ENCODE measurements around the gene DHRS1.

Gene DHRS1

GRCh38 chr14:24280797-24281460, 18.7 kb downstream of the DHRS1 start:
- DNase-seq = no peak

- DNase-seq = peak; percentile 41
Measured at GRCh38 chr14:24279301-24280186, 20.0 kb downstream of the DHRS1 start.

- no peak for DNase-seq
Measured at GRCh38 chr14:24278424-24278823, 21.2 kb downstream of the DHRS1 start.

GRCh38 chr14:24277606-24278321, 21.8 kb downstream of the DHRS1 start:
- peak; percentile 79 for DNase-seq

GRCh38 chr14:24277071-24277470, 22.5 kb downstream of the DHRS1 start:
- no peak for DNase-seq

GRCh38 chr14:24274101-24274543, 25.5 kb downstream of the DHRS1 start:
- no peak for DNase-seq

- no peak for DNase-seq
Measured at GRCh38 chr14:24273422-24273998, 26.1 kb downstream of the DHRS1 start.

GRCh38 chr14:24272467-24272866, 27.1 kb downstream of the DHRS1 start:
- no peak for DNase-seq

GRCh38 chr14:24271834-24272263, 27.7 kb downstream of the DHRS1 start:
- DNase-seq = no peak

GRCh38 chr14:24271134-24271833, 28.3 kb downstream of the DHRS1 start, which contains the start of gene RABGGTA:
TSS of gene RABGGTA (minus strand) at chr14:24271597. CDS start at chr14:24271115, 482 bp downstream.
- peak; percentile 81 for DNase-seq

GRCh38 chr14:24270537-24271133, 28.9 kb downstream of the DHRS1 start:
- DNase-seq = no peak

- DNase-seq = no peak
Measured at GRCh38 chr14:24269910-24270536, 29.6 kb downstream of the DHRS1 start.

GRCh38 chr14:24269368-24269767, 30.2 kb downstream of the DHRS1 start:
- DNase-seq = no peak

- no peak for DNase-seq
Measured at GRCh38 chr14:24268225-24268624, 31.4 kb downstream of the DHRS1 start.

- no peak for DNase-seq
Measured at GRCh38 chr14:24267516-24267915, 32.1 kb downstream of the DHRS1 start.

- DNase-seq = no peak
Measured at GRCh38 chr14:24266344-24267244, 33.0 kb downstream of the DHRS1 start.

- DNase-seq = no peak
Measured at GRCh38 chr14:24264298-24264697, 35.3 kb downstream of the DHRS1 start.

- no peak for DNase-seq
Measured at GRCh38 chr14:24263848-24264247, 35.7 kb downstream of the DHRS1 start.

GRCh38 chr14:24262821-24263733, 36.5 kb downstream of the DHRS1 start, which contains the start of gene TGM1:
TSS of gene TGM1 (minus strand) at chr14:24263177. CDS start at chr14:24262352, 825 bp downstream.
- DNase-seq = no peak

Measured in GDM1 (cell line).